ENCODE measurements around the gene ZNF33A.
"Not testable (repeated sequence)": the region's sequence is repeated elsewhere in the genome, so short reads cannot be mapped to it uniquely, and the experiment has no call there.

ZNF33A gene

DNA sequence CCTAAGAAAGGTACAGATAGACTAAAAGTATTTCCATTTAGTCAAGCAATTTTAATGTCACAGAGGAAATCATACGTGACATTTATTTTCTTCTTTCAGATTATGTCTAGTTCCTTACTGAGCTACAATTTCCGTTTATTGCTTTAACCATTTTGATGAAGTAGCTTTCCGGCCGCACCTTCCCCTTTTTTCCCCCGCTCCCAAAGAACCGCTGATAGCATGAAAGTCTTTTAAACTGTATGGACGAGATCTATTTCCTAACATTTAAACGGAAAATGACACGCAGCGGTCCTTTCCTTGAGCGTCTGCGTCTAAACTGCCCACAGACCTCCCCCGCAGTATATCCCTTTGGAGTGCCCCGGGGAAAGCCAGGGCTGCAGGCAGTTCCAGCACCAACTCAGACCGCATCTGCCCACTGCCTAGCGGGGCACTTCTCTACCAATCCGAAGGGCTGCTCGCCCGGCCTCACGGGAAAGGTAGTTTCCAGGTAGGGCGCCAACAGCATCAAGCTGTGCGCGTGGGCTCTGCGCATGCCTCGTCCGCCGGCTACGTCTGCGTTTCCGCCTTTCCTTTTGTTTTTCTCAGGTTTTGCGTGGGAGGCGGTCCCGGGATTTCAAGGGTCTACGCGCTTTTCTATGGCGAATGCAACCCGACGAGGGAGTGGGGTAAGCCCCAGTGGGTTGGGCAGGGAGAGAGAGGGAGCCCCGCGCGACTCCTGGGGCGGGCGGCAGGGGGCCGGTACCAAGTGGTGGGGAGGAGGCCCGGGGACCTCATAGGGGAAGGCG, at the start of gene ZNF33A:
ZNF33A (plus strand) TSS at position 557 of the 785 bp plus-strand sequence. CDS start 1,667 bp downstream, outside the sequence.
- DNase-seq (ENCODE audit: low read depth in 2 of 2): peak; percentile 83 to 84

DNA sequence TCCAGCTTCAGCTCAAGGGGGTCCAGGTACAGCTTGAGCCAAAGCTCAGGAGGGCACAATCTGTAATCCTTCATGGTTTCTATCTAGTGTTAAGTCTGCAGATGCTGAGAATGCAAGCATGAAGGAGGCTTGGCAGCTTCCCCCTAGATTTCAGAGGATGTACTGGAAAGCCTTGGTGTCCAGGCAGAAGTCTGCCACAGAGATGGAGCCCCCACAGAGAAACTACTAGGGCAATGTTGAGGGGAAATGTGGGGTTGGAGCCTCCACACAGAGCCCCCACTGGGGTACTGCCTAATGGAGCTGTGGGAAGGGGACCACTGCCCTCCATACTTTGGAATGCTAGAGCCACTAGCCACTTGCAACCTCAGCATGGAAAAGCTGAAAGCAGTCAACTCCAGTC, 45.5 kb upstream of the ZNF33A start:
- DNase-seq (ENCODE audit: low read depth in 2 of 2): no peak

DNA sequence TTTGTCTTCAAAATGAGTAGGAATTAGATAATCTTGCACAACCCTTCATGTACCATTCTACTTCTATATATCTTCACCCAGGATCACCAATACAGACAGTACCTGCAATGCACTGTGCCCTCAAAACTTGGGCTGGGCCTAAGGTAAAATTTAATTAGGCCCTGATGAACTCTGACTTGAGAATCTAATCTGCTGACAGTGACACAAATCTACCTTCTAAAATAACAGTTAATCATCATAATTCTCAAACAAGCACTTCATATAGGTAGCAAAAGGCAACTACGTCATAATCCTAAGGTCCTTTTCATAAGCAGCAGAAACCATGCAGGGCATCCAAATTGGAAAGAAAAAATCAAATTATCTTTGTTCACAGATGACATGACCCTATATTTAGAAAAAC, 38.1 kb upstream of the ZNF33A start:
- no peak for DNase-seq (ENCODE audit: low read depth in 2 of 2)

DNA sequence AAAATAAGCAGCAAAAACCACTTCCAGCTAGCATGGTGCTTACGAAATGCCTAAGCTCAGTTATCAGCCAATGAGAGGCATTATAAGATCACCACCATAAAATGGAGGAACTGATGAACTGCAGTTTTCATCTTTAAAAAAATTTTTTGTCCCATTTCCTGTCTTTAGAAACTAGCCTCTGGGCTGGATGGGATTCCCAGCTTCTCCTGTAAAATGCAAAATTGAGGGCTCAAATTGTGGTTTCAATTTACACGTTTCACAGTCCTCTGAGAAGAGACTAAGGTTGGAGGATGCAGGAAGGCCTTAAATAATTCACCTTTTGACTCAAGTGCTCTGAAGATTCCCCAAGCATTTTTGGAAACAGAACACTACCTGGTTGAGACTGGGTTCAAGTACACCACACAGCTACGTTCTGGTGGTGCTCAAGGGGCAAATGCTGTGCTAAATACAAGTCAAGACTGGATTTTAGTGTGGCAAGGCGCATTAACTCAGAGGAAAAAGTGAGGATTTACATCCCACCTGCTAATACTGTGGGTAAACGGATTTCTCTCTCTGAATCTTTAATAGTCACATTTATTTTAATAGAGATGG, 35.0 kb upstream of the ZNF33A start:
- DNase-seq (ENCODE audit: low read depth in 2 of 2): no peak

DNA sequence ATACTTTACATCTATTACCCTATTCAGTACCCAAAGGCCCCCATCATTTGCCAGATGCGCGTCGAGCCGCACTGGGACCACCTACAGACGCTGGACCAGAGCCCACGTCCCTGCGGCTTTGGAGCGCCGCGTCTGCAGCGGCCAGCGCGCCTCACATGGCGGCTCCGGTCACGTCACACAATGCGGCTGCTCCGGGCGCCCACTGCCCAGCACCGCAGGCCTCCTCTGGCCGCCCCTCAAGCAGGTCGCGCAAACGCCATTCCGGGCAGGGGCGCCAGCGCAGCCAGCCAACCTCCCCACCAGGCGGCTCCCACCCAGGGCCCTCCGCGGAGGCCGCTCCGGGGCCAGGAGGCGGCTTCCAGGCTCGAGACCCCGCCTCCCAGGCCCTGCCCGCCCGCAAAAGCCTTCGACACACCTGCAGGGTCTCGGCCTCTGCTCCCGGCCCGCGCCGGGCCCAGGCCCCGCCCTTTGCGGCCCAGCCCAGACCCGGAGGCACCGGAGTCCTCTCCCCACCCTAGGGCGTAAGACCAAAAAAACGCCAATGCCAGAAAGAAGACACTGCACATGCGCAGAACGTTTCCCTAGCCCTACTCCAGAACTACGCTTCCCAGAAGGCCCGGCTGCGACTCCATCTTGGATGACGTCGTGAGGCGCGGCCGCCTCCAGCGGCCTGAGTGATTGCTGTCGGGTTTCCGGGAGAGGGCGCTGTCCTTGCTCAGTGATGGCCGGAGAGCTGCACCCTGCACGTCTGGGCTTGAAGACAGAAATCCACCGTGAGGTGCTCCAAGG, 34.2 kb upstream of the ZNF33A start, which contains the start of gene ZNF25:
ZNF25 (minus strand) TSS at position 557 of the 789 bp plus-strand sequence. CDS start 4,925 bp downstream, outside the sequence.
- DNase-seq (ENCODE audit: low read depth in 2 of 2): peak; percentile 92 to 96

DNA sequence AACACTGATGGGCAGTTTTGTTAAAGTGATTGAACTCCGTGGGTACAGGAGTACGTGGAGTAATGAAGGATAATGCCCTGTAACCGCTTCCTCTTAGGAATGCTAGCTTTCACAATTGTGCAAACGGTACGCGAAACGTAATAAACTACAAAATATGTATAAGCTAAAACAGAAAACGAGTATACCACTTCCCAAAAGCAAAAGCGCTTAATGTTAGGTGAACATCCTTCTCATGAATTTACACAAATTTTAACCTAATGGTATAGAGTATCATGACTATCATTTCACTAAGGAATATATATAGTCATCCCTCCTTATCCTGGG, 33.6 kb upstream of the ZNF33A start:
- DNase-seq (ENCODE audit: low read depth in 2 of 2): no peak

DNA sequence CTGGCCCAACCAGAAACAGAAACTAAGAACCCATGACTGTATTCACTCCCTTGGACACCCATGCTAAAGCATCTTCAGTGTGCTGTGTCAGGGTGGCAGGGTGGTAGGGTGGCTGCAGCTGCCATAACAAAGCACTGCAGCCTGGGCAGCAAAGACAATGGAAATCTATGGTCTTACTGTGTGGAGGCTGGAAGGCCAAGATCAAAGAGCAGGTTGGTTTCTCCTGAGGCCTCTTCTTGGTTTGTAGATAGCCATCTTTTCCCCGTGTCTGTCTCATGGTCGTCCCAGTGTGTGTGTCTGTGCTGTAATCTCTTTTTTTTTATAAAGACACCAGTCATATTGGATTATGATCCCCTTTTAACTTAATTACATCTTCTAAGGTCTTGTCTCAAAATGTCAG, 18.8 kb upstream of the ZNF33A start:
- no peak for DNase-seq (ENCODE audit: low read depth in 2 of 2)

DNA sequence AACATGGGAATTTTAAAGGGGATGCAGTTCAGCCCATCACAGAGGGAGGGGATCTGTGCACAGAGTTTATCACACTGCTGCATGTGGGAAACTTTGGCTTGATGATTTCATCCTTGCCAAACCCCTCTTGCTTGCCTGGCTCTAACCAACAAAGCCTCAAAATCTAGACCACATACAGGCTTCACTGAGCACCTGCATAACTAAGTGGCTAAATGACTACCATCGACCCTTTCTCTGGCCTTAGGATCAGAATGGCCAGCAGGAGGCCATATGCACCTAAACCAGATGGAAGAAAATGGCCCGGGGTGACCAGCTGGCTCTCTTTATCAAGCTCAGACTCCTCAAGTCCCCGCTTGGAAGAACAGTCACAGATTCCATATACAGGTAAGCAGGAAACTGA, 18.4 kb upstream of the ZNF33A start:
- DNase-seq (ENCODE audit: low read depth in 2 of 2): no peak

DNA sequence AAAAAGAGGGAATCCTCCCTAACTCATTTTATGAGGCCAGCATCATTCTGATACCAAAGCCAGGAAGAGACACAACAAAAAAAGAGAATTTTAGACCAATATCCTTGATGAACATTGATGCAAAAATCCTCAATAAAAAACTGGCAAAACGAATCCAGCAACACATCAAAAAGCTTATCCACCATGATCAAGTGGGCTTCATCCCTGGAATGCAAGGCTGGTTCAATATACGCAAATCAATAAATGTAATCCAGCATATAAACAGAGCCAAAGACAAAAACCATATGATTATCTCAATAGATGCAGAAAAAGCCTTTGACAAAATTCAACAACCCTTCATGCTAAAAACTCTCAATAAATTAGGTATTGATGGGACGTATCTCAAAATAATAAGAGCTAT, 11.6 kb upstream of the ZNF33A start:
- DNase-seq (ENCODE audit: low read depth in 2 of 2): not testable (repeated sequence)

DNA sequence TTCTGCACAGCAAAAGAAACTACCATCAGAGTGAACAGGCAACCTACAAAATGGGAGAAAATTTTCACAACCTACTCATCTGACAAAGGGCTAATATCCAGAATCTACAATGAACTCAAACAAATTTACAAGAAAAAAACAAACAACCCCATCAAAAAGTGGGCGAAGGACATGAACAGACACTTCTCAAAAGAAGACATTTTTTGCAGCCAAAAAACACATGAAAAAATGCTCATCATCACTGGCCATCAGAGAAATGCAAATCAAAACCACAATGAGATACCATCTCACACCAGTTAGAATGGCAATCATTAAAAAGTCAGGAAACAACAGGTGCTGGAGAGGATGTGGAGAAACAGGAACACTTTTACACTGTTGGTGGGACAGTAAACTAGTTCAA, 10.0 kb upstream of the ZNF33A start:
- DNase-seq (ENCODE audit: low read depth in 2 of 2): not testable (repeated sequence)

DNA sequence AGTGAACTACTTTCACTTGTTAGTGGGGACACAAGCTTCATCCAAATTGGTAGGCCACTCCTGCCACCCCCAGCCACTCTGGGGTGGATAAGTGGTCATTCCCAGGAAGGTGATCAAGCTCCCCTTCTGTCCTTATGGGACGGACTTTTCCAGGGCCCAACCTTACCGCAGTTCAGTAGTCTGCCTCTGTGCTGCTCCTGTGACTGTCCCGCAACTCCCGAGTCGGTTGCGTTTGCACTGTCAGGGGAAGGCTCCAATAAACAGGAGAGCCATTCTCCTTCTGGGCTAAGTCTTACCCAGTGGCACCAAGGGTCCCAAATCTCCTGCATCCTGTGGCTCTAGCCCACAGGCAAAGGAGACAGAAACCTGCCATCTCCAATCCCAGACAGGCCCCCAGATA, 7.4 kb upstream of the ZNF33A start:
- no peak for DNase-seq (ENCODE audit: low read depth in 2 of 2)

DNA sequence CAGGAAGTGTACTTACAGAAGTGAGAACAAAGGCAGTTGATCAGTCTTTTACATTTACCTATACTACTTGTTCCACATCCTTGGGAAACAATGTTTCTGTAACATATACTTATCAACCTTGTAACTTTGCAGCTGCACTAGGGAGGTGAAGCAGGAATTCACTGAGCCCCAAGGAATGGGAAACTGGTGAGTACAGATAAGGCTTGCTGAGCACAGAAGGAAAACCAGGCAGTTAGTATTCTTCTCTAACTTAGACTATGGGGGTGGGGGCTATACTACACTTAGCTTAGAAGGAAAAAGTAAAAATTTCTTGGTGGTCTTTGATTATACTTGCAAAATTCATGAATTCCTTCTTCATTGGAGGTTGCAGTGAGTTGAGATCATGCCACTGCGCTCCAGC, 6.9 kb upstream of the ZNF33A start:
- DNase-seq (ENCODE audit: low read depth in 2 of 2): no peak

DNA sequence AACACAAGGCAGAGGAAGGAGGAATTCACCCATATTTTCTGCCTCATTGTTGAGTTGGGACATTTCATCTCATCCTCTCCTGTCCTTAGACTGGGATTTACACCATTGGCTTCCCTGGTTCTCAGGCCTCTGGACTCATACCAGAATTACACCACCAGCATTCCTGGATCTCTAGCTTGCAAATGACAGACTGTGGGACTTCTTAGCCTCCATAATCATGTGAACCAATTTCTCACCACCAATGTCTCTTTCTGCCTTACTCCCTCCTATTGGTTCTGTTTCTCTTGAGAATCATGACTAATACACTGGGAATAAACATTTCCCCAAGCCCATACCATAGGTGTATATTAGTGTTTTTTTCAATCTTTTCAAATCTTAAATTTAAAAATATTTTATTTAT, 2.9 kb upstream of the ZNF33A start:
- DNase-seq (ENCODE audit: low read depth in 2 of 2): no peak

DNA sequence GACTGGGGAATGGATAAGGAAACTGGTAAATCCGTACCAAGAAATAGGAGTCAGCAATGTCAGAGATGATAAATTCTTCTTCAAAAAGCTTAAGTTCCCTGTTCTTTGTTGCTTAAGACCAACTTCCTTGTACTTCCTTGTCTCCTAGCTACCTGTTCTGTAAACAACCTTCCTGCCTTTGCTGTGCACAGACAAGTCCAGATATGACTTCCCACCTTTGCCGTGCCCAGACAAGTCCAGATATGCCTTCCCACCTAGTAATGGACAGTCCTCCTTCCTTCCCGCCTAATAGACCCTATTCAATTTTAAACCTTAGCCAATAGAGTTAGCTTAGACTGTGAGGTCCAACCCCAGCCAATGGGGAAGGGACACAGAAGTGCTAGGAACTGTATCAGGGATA, 2.5 kb upstream of the ZNF33A start:
- no peak for DNase-seq (ENCODE audit: low read depth in 2 of 2)

DNA sequence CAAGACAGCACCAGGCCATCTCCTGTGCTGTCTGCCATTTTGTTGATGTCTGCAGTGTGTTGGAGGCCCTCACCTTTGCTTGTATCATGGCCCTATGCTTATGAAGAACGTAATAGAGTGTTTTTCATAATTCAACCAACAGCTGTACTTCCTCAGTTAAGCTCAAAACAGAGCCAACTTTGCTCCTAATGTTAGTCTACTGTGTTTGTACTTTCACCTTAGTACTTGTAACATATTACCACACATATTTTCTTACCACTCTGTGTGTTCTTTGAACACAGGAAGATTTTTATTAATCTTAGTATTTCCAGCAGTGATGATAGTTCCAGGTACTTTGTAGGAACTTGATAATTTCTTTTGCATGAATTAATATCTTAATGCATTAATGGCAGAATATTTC, 5.9 kb downstream of the ZNF33A start:
- DNase-seq (ENCODE audit: low read depth in 2 of 2): no peak

DNA sequence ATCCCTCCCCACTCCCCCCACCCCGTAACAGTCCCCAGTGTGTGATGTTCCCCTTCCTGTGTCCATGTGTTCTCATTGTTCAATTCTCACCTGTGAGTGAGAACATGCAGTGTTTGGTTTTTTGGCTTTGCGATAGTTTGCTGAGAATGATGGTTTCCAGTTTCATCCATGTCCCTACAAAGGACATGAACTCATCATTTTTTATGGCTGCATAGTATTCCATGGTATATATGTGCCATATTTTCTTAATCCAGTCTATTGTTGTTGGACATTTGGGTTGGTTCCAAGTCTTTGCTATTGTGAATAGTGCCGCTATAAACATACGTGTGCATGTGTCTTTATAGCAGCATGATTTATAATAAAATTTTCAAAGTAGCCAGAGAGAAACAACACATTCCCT, 8.6 kb downstream of the ZNF33A start:
- DNase-seq (ENCODE audit: low read depth in 2 of 2): not testable (repeated sequence)

DNA sequence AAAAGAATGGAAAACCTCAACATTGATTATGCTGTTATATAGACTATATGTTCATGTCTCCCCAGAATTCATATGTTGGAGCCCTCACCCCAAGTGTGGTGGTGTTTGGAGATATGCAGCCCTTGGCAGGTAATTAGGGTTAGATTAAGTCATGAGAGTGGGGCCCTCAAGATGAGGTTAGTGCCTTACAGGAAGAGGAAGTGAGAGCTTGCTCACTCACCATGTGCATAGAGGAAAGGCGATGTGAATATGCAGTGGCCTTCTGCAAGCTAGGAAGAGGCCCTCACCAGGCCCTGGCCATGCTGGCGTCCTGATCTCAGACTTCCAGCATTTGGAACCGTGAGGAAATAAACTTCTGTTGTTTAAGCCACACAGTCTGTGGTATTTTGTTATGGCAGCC, 14.8 kb downstream of the ZNF33A start:
- DNase-seq (ENCODE audit: low read depth in 2 of 2): no peak

DNA sequence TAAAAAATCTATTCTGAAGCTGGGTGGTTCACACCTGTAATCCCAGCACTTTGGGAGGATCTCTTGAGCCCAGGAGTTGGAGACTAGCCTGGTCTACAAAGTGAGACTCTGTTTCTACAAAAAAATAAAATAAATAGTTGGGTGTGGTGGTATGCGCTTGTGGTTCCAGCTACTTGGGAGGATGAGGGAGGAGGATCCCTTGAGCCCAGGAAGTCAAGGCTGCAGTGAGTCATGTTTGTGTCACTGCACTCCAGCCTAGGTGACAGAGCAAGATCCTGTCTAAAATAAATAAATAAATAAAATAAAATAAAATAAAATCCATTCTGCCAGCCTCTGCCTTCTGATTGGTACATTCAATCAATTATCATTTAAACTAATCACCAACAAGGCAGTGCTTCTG, 17.5 kb downstream of the ZNF33A start:
- DNase-seq (ENCODE audit: low read depth in 2 of 2): no peak

DNA sequence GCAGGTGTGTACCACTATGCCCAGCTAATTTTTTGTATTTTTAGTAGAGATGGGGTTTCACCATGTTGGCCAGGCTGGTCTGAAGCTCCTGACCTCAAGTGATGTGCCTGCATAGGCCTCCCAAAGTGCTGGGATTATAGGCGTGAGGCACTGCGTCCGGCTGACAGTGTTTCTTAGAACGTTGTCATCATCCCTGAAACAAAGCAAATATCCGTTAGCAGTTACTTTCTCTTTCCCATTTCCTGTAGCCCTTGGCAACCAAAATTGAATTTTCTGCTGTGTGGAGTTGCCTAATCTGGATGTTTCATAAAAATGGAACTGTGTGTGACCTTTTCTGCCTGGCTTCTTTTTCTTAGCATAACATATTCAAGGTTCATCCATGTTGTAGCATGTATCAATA, 22.4 kb downstream of the ZNF33A start:
- DNase-seq (ENCODE audit: low read depth in 2 of 2): no peak

DNA sequence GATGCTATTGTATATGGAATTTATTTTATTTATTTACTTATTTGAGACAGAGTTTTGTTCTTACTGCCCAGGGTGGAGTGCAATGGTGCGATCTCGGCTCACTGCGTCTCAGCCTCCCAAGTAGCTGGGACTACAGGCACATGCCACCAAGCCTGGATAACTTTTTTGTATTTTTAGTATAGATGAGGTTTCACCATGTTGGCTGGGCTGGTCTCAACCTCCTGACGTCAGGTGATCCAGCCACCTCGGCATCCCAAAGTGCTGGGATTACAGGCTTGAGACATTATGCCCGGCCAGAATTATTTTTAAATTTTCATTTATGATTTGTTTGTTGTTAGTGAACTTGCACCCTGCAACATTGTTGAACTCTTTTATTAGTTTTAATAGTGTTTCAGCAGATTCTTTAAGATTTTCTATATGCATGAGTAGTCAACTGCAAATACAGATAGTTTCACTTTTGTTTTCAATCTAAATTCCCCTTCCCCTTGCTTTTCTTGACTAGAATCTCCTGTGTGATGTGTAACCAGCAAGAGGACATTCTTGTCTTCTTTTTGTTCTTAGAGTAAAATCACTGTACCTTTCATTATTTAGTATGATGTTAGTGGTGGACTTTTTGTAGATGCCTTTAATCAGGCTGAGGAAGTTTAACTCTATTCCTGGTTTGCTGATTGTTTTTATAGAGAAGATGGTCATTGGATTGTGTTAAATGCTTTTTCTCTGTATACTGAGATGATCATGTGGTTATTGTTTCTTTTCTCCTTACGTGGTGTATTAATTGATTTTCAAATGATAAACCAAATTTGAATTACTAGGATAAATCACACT, 27.8 kb downstream of the ZNF33A start:
- DNase-seq (ENCODE audit: low read depth in 2 of 2): no peak

DNA sequence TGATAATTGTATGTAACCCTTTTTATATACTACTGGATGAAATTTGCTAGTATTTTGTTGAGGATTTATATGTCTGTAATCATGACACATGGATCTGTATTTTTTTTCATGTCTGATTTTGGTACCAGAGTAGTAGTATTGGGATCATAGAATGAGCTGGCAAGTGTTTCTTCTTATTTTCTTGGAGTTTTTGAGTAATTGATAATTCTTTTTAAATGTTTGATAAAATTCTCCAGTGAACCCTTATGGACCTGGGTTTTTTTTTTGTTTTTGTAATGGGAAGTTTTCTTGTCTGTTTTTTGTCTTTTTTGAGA, 28.4 kb downstream of the ZNF33A start:
- DNase-seq (ENCODE audit: low read depth in 2 of 2): no peak

DNA sequence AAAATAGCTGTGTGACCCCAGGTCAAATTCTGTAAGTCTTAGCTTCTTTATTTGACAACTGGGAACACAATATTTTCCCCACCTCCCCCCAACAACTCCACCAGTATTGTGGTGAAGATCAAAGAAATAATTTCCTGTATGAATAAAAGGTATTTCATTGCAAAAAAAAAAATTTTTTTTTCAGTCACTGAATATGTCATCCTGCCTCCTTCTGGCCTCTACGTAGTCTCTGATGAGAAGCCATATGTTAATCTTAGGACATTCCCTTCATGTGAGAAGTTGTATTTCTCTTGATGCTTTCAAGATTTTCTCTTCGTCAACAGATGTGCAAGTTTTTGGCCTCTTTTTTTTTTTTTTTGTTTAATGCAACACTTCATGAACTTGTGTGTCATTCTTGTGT, 33.0 kb downstream of the ZNF33A start:
- DNase-seq (ENCODE audit: low read depth in 2 of 2): no peak
